ENCODE data around the gene MYOM1. TPM values are rescaled to one million over a fixed set of nuclear protein-coding genes. Genes with fewer than 3 reads are reported as not detected.
"Not testable (repeated sequence)": the region's sequence is repeated elsewhere in the genome, so short reads cannot be mapped to it uniquely, and the experiment has no call there.

MYOM1 gene
- total RNA-seq, 2 experiments from 2014 or later, result 0.74 to 1.5 TPM

- H3K27me3 ChIP-seq (ENCODE audit: control insufficient read depth in 1 of 2, insufficient read depth in 2 of 2, low read length in 2 of 2), result no peaks in the 10 kb centered on the region
- H3K4me1 ChIP-seq (ENCODE audit: insufficient read depth, low read length), result peaks cover 6% of the 10 kb centered on the region
- no peaks in the 10 kb centered on the region for H3K36me3 Mint-ChIP-seq (ENCODE audit: low read depth)
- H3K27ac ChIP-seq (ENCODE audit: low read depth in 1 of 2, low read length in 2 of 2), result no peak overlapping the region
- no peaks in the 10 kb centered on the region for H3K27me3 Mint-ChIP-seq
- no peak overlapping the region for H3K4me3 Mint-ChIP-seq
- intact Hi-C loops (cut with DNase I, micrococcal nuclease), result no loop called here
- no peak for DNase-seq
- no peak overlapping the region for H3K4me3 ChIP-seq (ENCODE audit: low read length)
- CTCF ChIA-PET, result no interaction called here
- no peaks in the 10 kb centered on the region for H3K9me3 Mint-ChIP-seq
- no peak overlapping the region for H3K27ac Mint-ChIP-seq
- TF ChIP-seq, protein P1, sequence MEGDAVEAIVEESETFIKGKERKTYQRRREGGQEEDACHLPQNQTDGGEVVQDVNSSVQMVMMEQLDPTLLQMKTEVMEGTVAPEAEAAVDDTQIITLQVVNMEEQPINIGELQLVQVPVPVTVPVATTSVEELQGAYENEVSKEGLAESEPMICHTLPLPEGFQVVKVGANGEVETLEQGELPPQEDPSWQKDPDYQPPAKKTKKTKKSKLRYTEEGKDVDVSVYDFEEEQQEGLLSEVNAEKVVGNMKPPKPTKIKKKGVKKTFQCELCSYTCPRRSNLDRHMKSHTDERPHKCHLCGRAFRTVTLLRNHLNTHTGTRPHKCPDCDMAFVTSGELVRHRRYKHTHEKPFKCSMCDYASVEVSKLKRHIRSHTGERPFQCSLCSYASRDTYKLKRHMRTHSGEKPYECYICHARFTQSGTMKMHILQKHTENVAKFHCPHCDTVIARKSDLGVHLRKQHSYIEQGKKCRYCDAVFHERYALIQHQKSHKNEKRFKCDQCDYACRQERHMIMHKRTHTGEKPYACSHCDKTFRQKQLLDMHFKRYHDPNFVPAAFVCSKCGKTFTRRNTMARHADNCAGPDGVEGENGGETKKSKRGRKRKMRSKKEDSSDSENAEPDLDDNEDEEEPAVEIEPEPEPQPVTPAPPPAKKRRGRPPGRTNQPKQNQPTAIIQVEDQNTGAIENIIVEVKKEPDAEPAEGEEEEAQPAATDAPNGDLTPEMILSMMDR (IDR thresholded peaks at IDR 0.05), result no peak
- POLR2A ChIA-PET, result interaction anchor here (0.6 kb wide), 1 partner anchor 13 kb away, joined by 3 read pairs; no protein-coding TSS in a partner anchor
- ATAC-seq (ENCODE audit: poor library complexity), result no peak
- no peaks in the 10 kb centered on the region for H3K9me3 ChIP-seq (ENCODE audit: control insufficient read depth in 1 of 2, insufficient read depth in 1 of 2, low read length in 2 of 2)
- no peaks in the 10 kb centered on the region for H3K4me1 Mint-ChIP-seq (ENCODE audit: low read depth)
- H3K36me3 ChIP-seq (ENCODE audit: insufficient read depth, low read length), result no peaks in the 10 kb centered on the region
Observed at GRCh38 chr18:3027370-3027891, 192.3 kb downstream of the MYOM1 start.

GRCh38 chr18:3025544-3025943 lies 194.2 kb downstream of the MYOM1 start:
- no peak overlapping the region for H3K4me3 Mint-ChIP-seq
- Histone ChIP-seq H3K4me3 (ENCODE audit: low read length) (no peak overlapping the region), H3K27me3 (ENCODE audit: control insufficient read depth in 1 of 2, insufficient read depth in 2 of 2, low read length in 2 of 2) (no peaks in the 10 kb centered on the region), H3K36me3 (ENCODE audit: insufficient read depth, low read length) (no peaks in the 10 kb centered on the region), H3K9me3 (ENCODE audit: control insufficient read depth in 1 of 2, insufficient read depth in 1 of 2, low read length in 2 of 2) (no peaks in the 10 kb centered on the region), H3K27ac (ENCODE audit: low read depth in 1 of 2, low read length in 2 of 2) (no peak overlapping the region), H3K4me1 (ENCODE audit: insufficient read depth, low read length) (peaks cover 6% of the 10 kb centered on the region)
- TF ChIP-seq, protein P1 (IDR thresholded peaks at IDR 0.05), result no peak
- no peaks in the 10 kb centered on the region for H3K4me1 Mint-ChIP-seq (ENCODE audit: low read depth)
- H3K36me3 Mint-ChIP-seq (ENCODE audit: low read depth), result no peaks in the 10 kb centered on the region
- ChIA-PET POLR2A (no interaction called here), CTCF (no interaction called here)
- H3K9me3 Mint-ChIP-seq, result no peaks in the 10 kb centered on the region
- DNase-seq (no peak), ATAC-seq (ENCODE audit: poor library complexity) (no peak)
- no peak overlapping the region for H3K27ac Mint-ChIP-seq
- intact Hi-C loops (cut with DNase I, micrococcal nuclease), result loop anchor here in 1 of 2 experiments (2.0 kb wide), 1 partner anchor 23 kb away; no protein-coding TSS in a partner anchor
- no peaks in the 10 kb centered on the region for H3K27me3 Mint-ChIP-seq

GRCh38 chr18:3023603-3024002 lies 196.2 kb downstream of the MYOM1 start:
- H3K36me3 Mint-ChIP-seq (ENCODE audit: low read depth); H3K36me3 ChIP-seq (ENCODE audit: insufficient read depth, low read length); ATAC-seq (ENCODE audit: poor library complexity); H3K4me1 Mint-ChIP-seq (ENCODE audit: low read depth); H3K9me3 Mint-ChIP-seq; H3K27me3 Mint-ChIP-seq; POLR2A ChIA-PET; DNase-seq; H3K4me3 ChIP-seq (ENCODE audit: low read length); H3K27me3 ChIP-seq (ENCODE audit: control insufficient read depth in 1 of 2, insufficient read depth in 2 of 2, low read length in 2 of 2); H3K27ac Mint-ChIP-seq; H3K4me1 ChIP-seq (ENCODE audit: insufficient read depth, low read length); H3K9me3 ChIP-seq (ENCODE audit: control insufficient read depth in 1 of 2, insufficient read depth in 1 of 2, low read length in 2 of 2); H3K4me3 Mint-ChIP-seq; H3K27ac ChIP-seq (ENCODE audit: low read depth in 1 of 2, low read length in 2 of 2): not testable (repeated sequence)
- CTCF ChIA-PET, result interaction anchor here (1.0 kb wide), 1 partner anchor 222 kb away, joined by 3 read pairs; no protein-coding TSS in a partner anchor
- intact Hi-C loops (cut with DNase I, micrococcal nuclease), result loop anchor here in 1 of 2 experiments (2.0 kb wide), 1 partner anchor 25 kb away; no protein-coding TSS in a partner anchor

Other genes starting within 250 kb of the MYOM1 start
- gene LPIN2, start 206.8 kb downstream of the MYOM1 start, total RNA-seq, result 10 to 100 TPM; 48.7 to 49.0 TPM
- gene MYL12A, start 27.8 kb upstream of the MYOM1 start, total RNA-seq, result 100 to 1,000 TPM; 188 to 190 TPM
- gene MYL12B, start 42.2 kb upstream of the MYOM1 start, total RNA-seq, result 100 to 1,000 TPM; 128 to 133 TPM
- 10 to 100 TPM; 54.6 to 55.4 TPM for gene TGIF1, start 230.2 kb upstream of the MYOM1 start, total RNA-seq

All from CD4-positive, alpha-beta T cell (primary cell).